ENCODE measurements around the gene TBCB. TPM values are rescaled to one million over a fixed set of nuclear protein-coding genes. Genes with fewer than 3 reads are reported as not detected.
A peak's percentile ranks its signal among the peaks of the same experiment; 100 is the strongest.

The TBCB gene
- total RNA-seq, 1 experiment from 2014 or later: 158 TPM

- BruUV-seq (replicated peaks): no TSS peak
- intact Hi-C loops (cut with micrococcal nuclease; ENCODE audit: unreplicated experiment): no loop called here
- ChIA-PET CTCF (no interaction called here), POLR2A (ENCODE audit: low non-redundant PET) (no interaction called here)
- no peaks in the 10 kb centered on the region for H3K9me3 ChIP-seq (ENCODE audit: low read depth, low read length, poor library complexity, severe bottlenecking)
- no peak overlapping the region for H3K27ac ChIP-seq (ENCODE audit: low read depth, low read length, poor library complexity, severe bottlenecking)
- no peak overlapping the region for H3K4me3 ChIP-seq (ENCODE audit: low read depth, low read length, poor library complexity, severe bottlenecking)
- DNase-seq (ENCODE audit: low spot score): no peak
- no peaks in the 10 kb centered on the region for H3K27me3 ChIP-seq (replicated peaks; ENCODE audit: insufficient read depth, low read depth, low read length, poor library complexity)
- TF ChIP-seq EZH2 (IDR thresholded peaks at IDR 0.05; ENCODE audit: borderline replicate concordance, low read depth, low read length, poor library complexity, severe bottlenecking) (no peak), CTCF (conservative IDR thresholded peaks at IDR 0.05; ENCODE audit: low read depth, low read length) (no peak)
- peaks cover 13% of the 10 kb centered on the region for H3K4me1 ChIP-seq (ENCODE audit: insufficient read depth, low read length, poor library complexity, severe bottlenecking)
- H3K36me3 ChIP-seq (ENCODE audit: insufficient read depth, low read length, poor library complexity, severe bottlenecking): peaks cover 14% of the 10 kb centered on the region
Observed at GRCh38 chr19:36112678-36113077, 2.6 kb upstream of the TBCB start.

- no peak for DNase-seq (ENCODE audit: low spot score)
Observed at GRCh38 chr19:36113425-36113824, 1.8 kb upstream of the TBCB start.

GRCh38 chr19:36113894-36114720 is 1.2 kb upstream of the TBCB start:
- DNase-seq (ENCODE audit: low spot score): no peak
- ChIA-PET POLR2A (ENCODE audit: low non-redundant PET) (interaction anchor here (0.5 kb wide), 2 partner anchors 27 to 100 kb away, joined by 3 to 6 read pairs; partner anchors contain the start of genes ZNF146 and ZNF565), CTCF (no interaction called here)
- peak overlapping the region; percentile 60 for H3K4me3 ChIP-seq (ENCODE audit: low read depth, low read length, poor library complexity, severe bottlenecking)
- TF ChIP-seq CTCF (conservative IDR thresholded peaks at IDR 0.05; ENCODE audit: low read depth, low read length) (no peak), EZH2 (IDR thresholded peaks at IDR 0.05; ENCODE audit: borderline replicate concordance, low read depth, low read length, poor library complexity, severe bottlenecking) (no peak)
- no peaks in the 10 kb centered on the region for H3K27me3 ChIP-seq (replicated peaks; ENCODE audit: insufficient read depth, low read depth, low read length, poor library complexity)
- H3K36me3 ChIP-seq (ENCODE audit: insufficient read depth, low read length, poor library complexity, severe bottlenecking): peaks cover 17% of the 10 kb centered on the region
- H3K9me3 ChIP-seq (ENCODE audit: low read depth, low read length, poor library complexity, severe bottlenecking): no peaks in the 10 kb centered on the region
- peak overlapping the region; percentile 78 for H3K27ac ChIP-seq (ENCODE audit: low read depth, low read length, poor library complexity, severe bottlenecking)
- intact Hi-C loops (cut with micrococcal nuclease; ENCODE audit: unreplicated experiment): loop anchor here (2.0 kb wide), 1 partner anchor 59 kb away; the partner anchor contains the start of genes THAP8 and WDR62
- peaks cover 13% of the 10 kb centered on the region for H3K4me1 ChIP-seq (ENCODE audit: insufficient read depth, low read length, poor library complexity, severe bottlenecking)
- BruUV-seq (replicated peaks): TSS peak; percentile 48

More at GRCh38 chr19:36113425-36113824, 1.8 kb upstream of the TBCB start:
- no peak overlapping the region for H3K27ac ChIP-seq (ENCODE audit: low read depth, low read length, poor library complexity, severe bottlenecking)
- ChIA-PET POLR2A (ENCODE audit: low non-redundant PET) (interaction anchor here (0.5 kb wide), 2 partner anchors 26 to 101 kb away, joined by 3 to 6 read pairs; partner anchors contain the start of genes ZNF146 and ZNF565), CTCF (no interaction called here)
- H3K9me3 ChIP-seq (ENCODE audit: low read depth, low read length, poor library complexity, severe bottlenecking): no peaks in the 10 kb centered on the region
- H3K4me3 ChIP-seq (ENCODE audit: low read depth, low read length, poor library complexity, severe bottlenecking): peak overlapping the region; percentile 60
- no peak for TF ChIP-seq CTCF (conservative IDR thresholded peaks at IDR 0.05; ENCODE audit: low read depth, low read length)
- no peak for TF ChIP-seq EZH2 (IDR thresholded peaks at IDR 0.05; ENCODE audit: borderline replicate concordance, low read depth, low read length, poor library complexity, severe bottlenecking)
- BruUV-seq (replicated peaks): no TSS peak
- peaks cover 16% of the 10 kb centered on the region for H3K36me3 ChIP-seq (ENCODE audit: insufficient read depth, low read length, poor library complexity, severe bottlenecking)
- H3K4me1 ChIP-seq (ENCODE audit: insufficient read depth, low read length, poor library complexity, severe bottlenecking): peaks cover 13% of the 10 kb centered on the region
- intact Hi-C loops (cut with micrococcal nuclease; ENCODE audit: unreplicated experiment): no loop called here
- H3K27me3 ChIP-seq (replicated peaks; ENCODE audit: insufficient read depth, low read depth, low read length, poor library complexity): no peaks in the 10 kb centered on the region
